OCI-LY3 (cell line): ENCODE data around the gene PSMG3.

Experiments used
- H2AFZ ChIP-seq: fragments of 200-600, 300-600 bp; shearing (Covaris generic); 2 replicates; pipeline ENCODE4 v1.6.0; 2014; ENCODE audit warnings: antibody characterized with exemption, low read depth, low read length
- H3K27ac ChIP-seq: fragments of 200-600, 300-600 bp; sonication (generic); 2 replicates; pipeline ENCODE4 v1.5.1; 2014; ENCODE audit warnings: mild to moderate bottlenecking, low read length, moderate library complexity, mixed read lengths
- H3K27me3 ChIP-seq: fragments of 200-600, 300-600 bp; sonication (generic); 2 replicates; pipeline ENCODE4 v1.6.1; 2014; ENCODE audit warnings: low read depth, low read length, mixed read lengths
- H3K36me3 ChIP-seq: fragments of 200-600, 300-600 bp; sonication (generic); replicated peaks from 2 replicates; pipeline ENCODE3; 2014; ENCODE audit warnings: low read depth, low read length, mixed read lengths
- H3K4me1 ChIP-seq: fragments of 300-600, 200-600 bp; sonication (generic); 2 replicates; pipeline ENCODE4 v1.6.1; 2014; ENCODE audit warnings: low read length, mixed read lengths
- H3K4me2 ChIP-seq: fragments of 200-600, 300-600 bp; sonication (generic); 2 replicates; pipeline ENCODE4 v1.6.1; 2014; ENCODE audit warnings: low read length, mixed read lengths
- H3K4me3 ChIP-seq: fragments of 300-600, 200-600 bp; sonication (generic); 2 replicates; pipeline ENCODE4 v1.5.1; 2014; ENCODE audit warnings: antibody characterized with exemption, mild to moderate bottlenecking, low read length, moderate library complexity
- H3K79me2 ChIP-seq: fragments of 300-600, 200-600 bp; shearing (Covaris generic); 2 replicates; pipeline ENCODE4 v1.6.1; 2014; ENCODE audit warnings: mild to moderate bottlenecking, low read length, mixed read lengths
- H3K9ac ChIP-seq: fragments of 300-600, 200-600 bp; shearing (Covaris generic); 2 replicates; pipeline ENCODE4 v1.6.0; 2014; ENCODE audit warnings: mild to moderate bottlenecking, low read length, moderate library complexity
- H3K9me3 ChIP-seq: fragments of 200-600, 300-600 bp; shearing (Covaris generic); 2 replicates; pipeline ENCODE4 v1.6.1; 2014; ENCODE audit warnings: low read length, mixed read lengths; ENCODE audit not compliant: insufficient read depth
- H4K20me1 ChIP-seq: fragments of 200-600, 300-600 bp; sonication (generic); 2 replicates; pipeline ENCODE4 v1.6.1; 2016; ENCODE audit warnings: low read length, mixed read lengths; ENCODE audit not compliant: insufficient read depth
- CTCF ChIP-seq: fragments of 200-600, 300-600 bp; sonication (generic); IDR thresholded peaks from 2 replicates; pipeline ENCODE4 v1.5.1; 2014; ENCODE audit warnings: antibody characterized with exemption, low read length, low read depth
- EZH2phosphoT487 ChIP-seq: fragments of 200-600 bp; shearing (Covaris generic); IDR thresholded peaks from 2 replicates; pipeline ENCODE4 v1.6.1; 2018; ENCODE audit warnings: antibody characterized with exemption, mixed run types, low read depth

Gene PSMG3

GRCh38 chr7:1603346-1604225 is 33.8 kb upstream of the PSMG3 start:
- Histone ChIP-seq H3K27ac (no peak overlapping the region), H3K36me3 (no peaks in the 10 kb centered on the region), H3K27me3 (no peaks in the 10 kb centered on the region), H3K4me2 (no peak overlapping the region), H3K4me1 (no peaks in the 10 kb centered on the region), H3K9ac (no peak overlapping the region), H3K9me3 (no peaks in the 10 kb centered on the region), H2AFZ (no peak overlapping the region), H3K4me3 (no peak overlapping the region), H4K20me1 (no peaks in the 10 kb centered on the region), H3K79me2 (no peaks in the 10 kb centered on the region)
- TF ChIP-seq CTCF, result no peak

GRCh38 chr7:1602386-1602785 is 32.6 kb upstream of the PSMG3 start:
- H2AFZ ChIP-seq, result no peak overlapping the region
- TF ChIP-seq EZH2phosphoT487, result no peak
- H3K4me2 ChIP-seq, result no peak overlapping the region
- no peaks in the 10 kb centered on the region for H3K9me3 ChIP-seq
- no peak overlapping the region for H3K27ac ChIP-seq
- no peaks in the 10 kb centered on the region for H3K36me3 ChIP-seq
- no peak overlapping the region for H3K9ac ChIP-seq
- no peaks in the 10 kb centered on the region for H3K27me3 ChIP-seq
- H3K4me1 ChIP-seq, result no peaks in the 10 kb centered on the region
- no peaks in the 10 kb centered on the region for H3K79me2 ChIP-seq
- no peak overlapping the region for H3K4me3 ChIP-seq
- H4K20me1 ChIP-seq, result no peaks in the 10 kb centered on the region

GRCh38 chr7:1601956-1602355 is 32.1 kb upstream of the PSMG3 start:
- Histone ChIP-seq H3K4me2 (no peak overlapping the region), H3K27me3 (no peaks in the 10 kb centered on the region), H3K9me3 (no peaks in the 10 kb centered on the region), H3K27ac (no peak overlapping the region), H4K20me1 (no peaks in the 10 kb centered on the region), H3K4me3 (no peak overlapping the region), H2AFZ (no peak overlapping the region), H3K9ac (no peak overlapping the region), H3K4me1 (no peaks in the 10 kb centered on the region), H3K36me3 (no peaks in the 10 kb centered on the region), H3K79me2 (no peaks in the 10 kb centered on the region)
- TF ChIP-seq CTCF (no peak), EZH2phosphoT487 (no peak)

- Histone ChIP-seq H3K9ac (no peak overlapping the region), H3K36me3 (no peaks in the 10 kb centered on the region), H3K4me3 (no peak overlapping the region), H2AFZ (no peak overlapping the region), H3K27ac (no peak overlapping the region), H3K4me1 (no peaks in the 10 kb centered on the region), H4K20me1 (no peaks in the 10 kb centered on the region), H3K27me3 (no peaks in the 10 kb centered on the region), H3K9me3 (no peaks in the 10 kb centered on the region), H3K79me2 (no peaks in the 10 kb centered on the region), H3K4me2 (no peak overlapping the region)
- no peak for TF ChIP-seq EZH2phosphoT487
- TF ChIP-seq CTCF, result no peak
These were observed 30.0 kb upstream of the PSMG3 start for GRCh38 chr7:1599640-1600395.
